Mucosa of stomach (tissue), 1 donor: Measurements from ENCODE around the gene HRNR.
"Not testable (repeated sequence)": the region's sequence is repeated elsewhere in the genome, so short reads cannot be mapped to it uniquely, and the experiment has no call there.

ENCODE experiments used
- H3K27me3 ChIP-seq: one replicate; pipeline ENCODE4 v1.7.0; 2013; ENCODE audit warnings: mild to moderate bottlenecking, low read length; ENCODE audit not compliant: control insufficient read depth, insufficient read depth
- H3K36me3 ChIP-seq: one replicate; pipeline ENCODE4 v1.7.0; 2013; ENCODE audit warnings: low read length; ENCODE audit not compliant: control insufficient read depth, insufficient read depth
- H3K4me1 ChIP-seq: one replicate; pipeline ENCODE4 v1.7.0; 2013; ENCODE audit warnings: mild to moderate bottlenecking, low read length; ENCODE audit not compliant: control insufficient read depth, insufficient read depth
- H3K4me3 ChIP-seq: one replicate; pipeline ENCODE4 v1.7.0; 2013; ENCODE audit warnings: low read length
- H3K9ac ChIP-seq: one replicate; pipeline ENCODE4 v1.7.0; 2013; ENCODE audit warnings: mild to moderate bottlenecking, low read length, moderate library complexity
- H3K9me3 ChIP-seq: one replicate; pipeline ENCODE4 v1.7.0; 2013; ENCODE audit warnings: mild to moderate bottlenecking, low read length, moderate library complexity; ENCODE audit not compliant: control insufficient read depth
- donor health status: Pancreatic carcinoma.

HRNR gene

DNA sequence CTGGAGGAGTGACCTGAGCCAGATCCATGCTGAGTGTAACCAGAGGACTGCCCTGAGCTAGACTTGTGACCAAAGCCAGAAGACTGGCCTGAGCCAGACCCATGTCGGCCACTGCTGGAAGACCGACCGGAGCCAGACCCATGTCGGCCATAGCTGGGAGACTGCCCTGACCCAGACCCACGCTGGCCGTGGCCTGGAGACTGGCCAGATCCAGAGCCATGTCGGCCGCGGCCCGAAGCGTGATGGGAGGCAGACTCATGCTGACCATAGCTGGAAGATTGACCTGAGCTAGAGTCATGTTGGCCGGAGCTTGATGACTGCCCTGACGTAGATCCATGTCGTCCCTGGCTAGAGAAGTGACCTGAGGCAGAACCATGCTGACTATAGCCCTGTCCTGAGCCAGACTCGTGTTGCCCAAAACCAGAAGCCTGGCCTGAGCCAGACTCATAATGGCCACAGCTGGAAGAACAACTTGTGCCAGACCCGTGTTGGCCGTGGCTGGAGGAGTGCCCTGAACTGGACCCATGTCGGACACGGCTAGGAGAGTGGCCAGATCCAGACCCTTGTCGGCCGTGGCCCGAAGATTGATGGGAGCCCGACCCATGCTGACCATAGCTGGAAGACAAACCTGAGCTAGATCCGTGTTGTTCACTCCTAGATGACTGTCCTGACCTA lies 5.1 kb downstream of the HRNR start:
- H3K9ac ChIP-seq: no peak overlapping the region
- no peaks in the 10 kb centered on the region for H3K4me1 ChIP-seq

GRCh38 chr1:152215604-152216003 lies 8.4 kb downstream of the HRNR start:
- not testable (repeated sequence) for H3K4me1 ChIP-seq, H3K9ac ChIP-seq, H3K9me3 ChIP-seq, H3K36me3 ChIP-seq, H3K27me3 ChIP-seq, H3K4me3 ChIP-seq

More for the DNA sequence above, 5.1 kb downstream of the HRNR start:
- no peaks in the 10 kb centered on the region for H3K27me3 ChIP-seq
- no peaks in the 10 kb centered on the region for H3K9me3 ChIP-seq
- H3K36me3 ChIP-seq: no peaks in the 10 kb centered on the region
- no peak overlapping the region for H3K4me3 ChIP-seq

GRCh38 chr1:152214911-152215310 lies 9.1 kb downstream of the HRNR start:
- H3K27me3 ChIP-seq, H3K9me3 ChIP-seq, H3K9ac ChIP-seq, H3K36me3 ChIP-seq, H3K4me1 ChIP-seq, H3K4me3 ChIP-seq: not testable (repeated sequence)

GRCh38 chr1:152198982-152199381 lies 25.0 kb downstream of the HRNR start:
- Histone ChIP-seq H3K36me3 (no peaks in the 10 kb centered on the region), H3K4me1 (no peaks in the 10 kb centered on the region), H3K4me3 (no peak overlapping the region), H3K9me3 (no peaks in the 10 kb centered on the region), H3K9ac (no peak overlapping the region), H3K27me3 (peaks cover 3% of the 10 kb centered on the region)

- Histone ChIP-seq H3K9me3 (no peaks in the 10 kb centered on the region), H3K36me3 (no peaks in the 10 kb centered on the region), H3K4me3 (no peak overlapping the region), H3K9ac (no peak overlapping the region), H3K27me3 (peaks cover 6% of the 10 kb centered on the region), H3K4me1 (no peaks in the 10 kb centered on the region)
Observed at GRCh38 chr1:152197361-152197941, 26.5 kb downstream of the HRNR start.

DNA sequence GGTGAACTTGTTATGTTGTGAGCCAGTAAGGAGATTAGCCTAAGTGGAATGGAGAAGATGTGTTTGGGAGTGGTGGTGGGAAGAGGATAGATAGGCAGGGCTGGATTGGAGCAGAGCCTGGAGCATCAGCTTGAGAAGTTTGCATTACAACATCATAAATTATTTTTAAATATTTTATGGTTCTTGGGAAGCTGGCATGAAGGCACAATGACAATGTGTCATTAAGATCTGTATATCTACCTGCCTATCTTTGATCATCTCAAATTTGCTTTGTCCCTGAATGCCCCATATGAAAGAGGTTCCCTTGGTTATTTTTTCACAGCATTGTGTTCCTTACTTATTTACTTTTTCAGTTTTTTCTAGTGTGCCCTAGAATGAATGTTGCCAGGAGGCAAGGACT lies 32.3 kb downstream of the HRNR start:
- Histone ChIP-seq H3K9ac (no peak overlapping the region), H3K27me3 (peaks cover 13% of the 10 kb centered on the region), H3K4me1 (peaks cover 5% of the 10 kb centered on the region), H3K4me3 (no peak overlapping the region), H3K9me3 (no peaks in the 10 kb centered on the region), H3K36me3 (no peaks in the 10 kb centered on the region)

DNA sequence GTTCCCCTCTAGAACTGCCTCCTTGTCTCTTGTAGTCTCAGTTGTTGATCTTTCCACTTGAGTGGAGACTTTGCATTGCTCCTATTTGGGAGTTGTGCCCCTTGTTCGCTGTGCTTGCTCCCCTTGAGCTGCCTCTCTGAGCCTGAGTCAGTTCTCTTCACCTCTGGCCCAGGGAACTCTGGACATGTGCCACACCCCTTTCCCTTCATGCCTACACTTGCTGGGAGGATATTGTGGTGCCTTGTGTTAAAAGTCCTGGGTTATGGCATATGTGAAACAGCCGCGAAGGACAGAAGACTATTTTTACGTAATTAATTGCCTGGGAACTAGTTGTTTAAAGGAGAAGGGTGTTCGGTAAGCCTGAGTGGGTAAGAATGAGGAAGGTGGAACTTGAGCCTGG lies 32.7 kb downstream of the HRNR start:
- peaks cover 13% of the 10 kb centered on the region for H3K27me3 ChIP-seq
- no peak overlapping the region for H3K4me3 ChIP-seq
- no peaks in the 10 kb centered on the region for H3K36me3 ChIP-seq
- H3K9ac ChIP-seq: no peak overlapping the region
- no peaks in the 10 kb centered on the region for H3K9me3 ChIP-seq
- H3K4me1 ChIP-seq: peaks cover 5% of the 10 kb centered on the region

GRCh38 chr1:152190589-152190988 lies 33.4 kb downstream of the HRNR start:
- Histone ChIP-seq H3K9me3 (no peaks in the 10 kb centered on the region), H3K36me3 (no peaks in the 10 kb centered on the region), H3K4me3 (no peak overlapping the region), H3K4me1 (peaks cover 5% of the 10 kb centered on the region), H3K27me3 (peaks cover 13% of the 10 kb centered on the region), H3K9ac (no peak overlapping the region)

GRCh38 chr1:152189657-152190442 lies 34.1 kb downstream of the HRNR start:
- H3K4me3 ChIP-seq: no peak overlapping the region
- no peak overlapping the region for H3K9ac ChIP-seq

DNA sequence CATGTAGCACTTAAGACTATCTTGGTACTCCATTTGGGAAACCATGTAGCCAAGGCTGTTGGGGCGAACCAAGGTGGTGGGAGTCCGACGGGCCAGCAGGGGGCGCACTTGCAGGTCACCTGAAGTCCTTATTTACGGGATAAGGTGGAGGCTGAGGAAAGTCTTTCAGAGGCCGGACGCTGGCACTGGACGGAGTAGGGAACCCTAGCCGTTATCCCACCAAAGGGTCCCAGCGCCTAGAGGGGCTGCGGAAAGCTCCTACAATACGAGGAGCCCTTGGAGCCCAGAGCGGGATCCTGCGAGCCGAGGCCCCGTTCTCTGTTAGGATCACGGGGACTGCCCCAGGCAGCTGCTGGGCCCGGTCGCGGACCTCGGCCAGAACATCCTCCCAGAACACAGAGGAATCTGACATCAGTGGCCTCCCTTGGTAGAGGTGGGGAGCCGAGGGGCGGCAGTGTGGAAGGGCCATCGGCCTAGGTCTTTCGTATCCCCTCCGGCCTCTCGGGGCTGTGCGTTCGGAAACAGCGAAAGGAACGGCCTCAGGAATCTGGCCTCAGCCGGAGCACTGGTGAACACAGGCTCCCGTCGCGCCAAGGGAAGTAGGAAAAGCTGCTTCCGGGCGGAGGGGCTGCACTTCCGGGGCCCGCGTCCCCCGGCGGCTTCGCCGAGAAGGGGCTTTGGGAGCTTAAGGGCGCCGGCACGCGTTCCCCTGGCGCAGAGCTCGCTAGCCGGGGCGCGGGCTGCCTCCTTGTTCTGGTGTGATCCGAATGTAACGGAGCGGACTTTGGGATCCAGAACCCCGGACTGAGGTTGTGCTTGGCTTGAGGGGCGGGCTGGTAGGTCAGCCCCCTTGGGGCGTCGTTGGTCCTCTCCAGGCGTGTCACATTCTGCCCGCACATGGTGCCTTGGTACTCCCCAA lies 35.1 kb downstream of the HRNR start:
- Histone ChIP-seq H3K36me3 (no peaks in the 10 kb centered on the region), H3K4me3 (peak overlapping the region; percentile 54), H3K9ac (peak overlapping the region; percentile 60), H3K9me3 (no peaks in the 10 kb centered on the region), H3K27me3 (peaks cover 15% of the 10 kb centered on the region), H3K4me1 (peaks cover 5% of the 10 kb centered on the region)

More at GRCh38 chr1:152189657-152190442, 34.1 kb downstream of the HRNR start:
- Histone ChIP-seq H3K27me3 (peaks cover 13% of the 10 kb centered on the region), H3K4me1 (peaks cover 5% of the 10 kb centered on the region), H3K36me3 (no peaks in the 10 kb centered on the region), H3K9me3 (no peaks in the 10 kb centered on the region)

DNA sequence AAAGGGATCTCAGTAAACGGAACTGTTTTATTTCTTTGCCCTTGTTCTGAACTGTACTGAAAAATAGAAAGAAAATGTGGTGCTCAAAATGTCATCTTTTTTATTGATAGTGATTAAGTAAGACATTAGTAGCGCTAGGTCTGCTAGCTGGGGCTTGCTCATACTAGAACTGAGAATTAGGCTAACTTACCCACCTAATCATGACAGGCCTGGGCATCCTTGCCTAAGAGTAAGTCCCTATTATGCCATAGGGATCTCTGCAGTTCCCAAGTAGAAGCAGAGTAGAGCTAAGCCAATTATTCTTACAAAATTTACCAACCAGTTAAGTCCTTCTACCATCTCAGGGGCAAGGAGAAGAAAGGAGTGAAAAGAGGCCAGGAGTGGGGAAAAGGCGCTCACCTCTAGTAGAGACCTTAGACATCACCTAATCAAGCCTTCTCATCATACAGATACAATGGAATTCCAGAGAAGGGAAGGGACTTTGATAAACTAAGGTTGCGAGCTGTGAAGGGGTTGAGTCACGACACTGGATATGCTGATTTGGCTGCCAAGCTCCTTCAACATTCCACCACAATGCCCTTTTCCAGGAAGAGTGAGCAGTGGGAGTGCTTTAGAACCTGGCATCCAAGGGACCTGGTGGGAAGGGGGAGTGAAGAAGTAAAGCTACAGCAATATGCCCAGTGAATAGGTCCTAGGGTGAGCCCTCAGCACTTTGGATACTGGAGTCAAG lies 37.3 kb downstream of the HRNR start:
- Histone ChIP-seq H3K27me3 (peaks cover 15% of the 10 kb centered on the region), H3K4me1 (peaks cover 5% of the 10 kb centered on the region), H3K36me3 (no peaks in the 10 kb centered on the region), H3K9me3 (no peaks in the 10 kb centered on the region), H3K4me3 (no peak overlapping the region), H3K9ac (no peak overlapping the region)
